Measurements from ENCODE around the gene WDR82. TPM values are rescaled to one million over a fixed set of nuclear protein-coding genes. Genes with fewer than 3 reads are reported as not detected.

Gene WDR82
- total and polyA plus RNA-seq, 2 experiments from 2014 or later: 25.2 to 71.8 TPM

DNA sequence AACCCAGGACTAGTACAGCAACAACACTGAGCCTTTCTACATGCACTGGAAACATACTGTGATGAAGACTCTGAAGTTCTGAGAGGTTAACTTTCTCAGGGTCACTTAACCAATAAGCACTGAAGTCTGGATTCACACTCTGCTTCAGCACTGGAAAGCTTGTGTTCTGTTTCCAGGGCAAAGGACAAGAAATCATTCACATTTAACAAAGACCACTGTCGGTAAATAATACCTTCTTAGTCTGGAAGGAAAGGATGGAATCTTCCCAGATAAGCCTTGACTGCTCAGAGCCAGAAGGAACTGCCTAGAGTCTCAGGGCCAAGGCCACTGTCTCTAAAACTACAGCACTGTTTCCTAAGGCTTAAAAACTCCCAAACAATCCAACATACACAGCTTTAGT lies 4.9 kb upstream of the WDR82 start (continued):
- no peak for TF ChIP-seq REST (IDR thresholded peaks at IDR 0.05; ENCODE audit: unreplicated experiment)
- no peak for TF ChIP-seq POLR2AphosphoS5 (IDR thresholded peaks at IDR 0.05; ENCODE audit: low read depth)

GRCh38 chr3:52281981-52282801 lies 3.7 kb upstream of the WDR82 start:
- ATAC-seq: no peak
- no peak overlapping the region for H2AFZ ChIP-seq
- Mint-ChIP-seq H3K4me1 (peaks cover 8% of the 10 kb centered on the region), H3K36me3 (ENCODE audit: low read depth) (peaks cover 8% of the 10 kb centered on the region; the same call in 2 of the 3 replicates), H3K4me3 (no peak overlapping the region), H3K9me3 (no peaks in the 10 kb centered on the region; the same call in 2 of the 3 replicates), H3K27ac (no peak overlapping the region), H3K27me3 (ENCODE audit: insufficient read depth, low read depth, poor library complexity) (peaks cover 18% of the 10 kb centered on the region)
- peaks cover 13% of the 10 kb centered on the region; the same call in 1 of the 2 replicates for H3K4me1 ChIP-seq (ENCODE audit: insufficient read depth)
- H3K27me3 ChIP-seq (ENCODE audit: insufficient read depth): no peaks in the 10 kb centered on the region
- no peak for DNase-seq (ENCODE audit: low spot score)
- no peaks in the 10 kb centered on the region for H3K9me2 ChIP-seq (ENCODE audit: insufficient read depth)
- no peak for TF ChIP-seq CREB1 (CRISPR knock-in tag; IDR thresholded peaks at IDR 0.05; ENCODE audit: low read depth)
- no peak overlapping the region for H3K27ac ChIP-seq (ENCODE audit: low read depth)
- H3K36me3 ChIP-seq (ENCODE audit: insufficient read depth): no peaks in the 10 kb centered on the region
- H4K20me1 ChIP-seq (replicated peaks; ENCODE audit: insufficient read depth): peaks cover 6% of the 10 kb centered on the region; the same call in 1 of the 2 replicates
- H3F3A ChIP-seq (replicated peaks; ENCODE audit: low read depth): peaks cover 12% of the 10 kb centered on the region
- H3K79me2 ChIP-seq (replicated peaks; ENCODE audit: insufficient read depth): peaks cover 16% of the 10 kb centered on the region
- H3K4me2 ChIP-seq: no peak overlapping the region
- no peak overlapping the region for H3K4me3 ChIP-seq

DNA sequence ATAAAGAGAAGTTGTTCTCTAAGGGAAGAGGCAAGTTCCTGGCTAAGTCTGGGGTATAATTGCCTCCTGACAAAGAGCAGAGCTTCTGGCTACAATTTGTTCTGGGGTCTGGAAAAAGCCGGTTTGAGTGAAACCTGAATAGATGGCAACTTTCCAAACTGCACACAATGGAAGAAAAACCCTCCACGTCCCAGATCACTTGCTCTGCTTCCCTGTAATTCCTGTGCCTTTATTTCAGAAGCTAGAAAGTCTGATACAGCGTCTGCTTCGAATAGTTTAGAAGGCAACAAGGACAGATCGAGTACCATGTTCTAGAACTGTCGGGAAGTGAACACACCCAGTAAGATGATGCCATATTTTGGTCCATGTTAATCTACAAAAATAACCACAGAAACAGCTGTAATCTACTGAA lies 1.6 kb upstream of the WDR82 start:
- Mint-ChIP-seq H3K4me3 (no peak overlapping the region), H3K36me3 (ENCODE audit: low read depth) (peaks cover 11% of the 10 kb centered on the region), H3K4me1 (peaks cover 12% of the 10 kb centered on the region; the same call in 2 of the 3 replicates), H3K9me3 (no peaks in the 10 kb centered on the region; the same call in 2 of the 3 replicates), H3K27me3 (ENCODE audit: insufficient read depth, low read depth, poor library complexity) (peaks cover 15% of the 10 kb centered on the region), H3K27ac (no peak overlapping the region)
- DNase-seq (ENCODE audit: low spot score) (no peak), ATAC-seq (no peak)
- Histone ChIP-seq H3K79me2 (replicated peaks; ENCODE audit: insufficient read depth) (peaks cover 31% of the 10 kb centered on the region), H4K20me1 (replicated peaks; ENCODE audit: insufficient read depth) (peaks cover 26% of the 10 kb centered on the region), H3F3A (replicated peaks; ENCODE audit: low read depth) (peaks cover 9% of the 10 kb centered on the region; the same call in 1 of the 2 replicates), H2AFZ (no peak overlapping the region), H3K4me3 (no peak overlapping the region), H3K36me3 (ENCODE audit: insufficient read depth) (no peaks in the 10 kb centered on the region), H3K27me3 (ENCODE audit: insufficient read depth) (no peaks in the 10 kb centered on the region), H3K4me2 (no peak overlapping the region), H3K27ac (ENCODE audit: low read depth) (peak overlapping the region; percentile 40), H3K9me2 (ENCODE audit: insufficient read depth) (no peaks in the 10 kb centered on the region), H3K4me1 (ENCODE audit: insufficient read depth) (peaks cover 21% of the 10 kb centered on the region)
- TF ChIP-seq CREB1 (CRISPR knock-in tag; IDR thresholded peaks at IDR 0.05; ENCODE audit: low read depth) (no peak), EZH2phosphoT487 (IDR thresholded peaks at IDR 0.05; ENCODE audit: unreplicated experiment) (no peak), POLR2AphosphoS5 (IDR thresholded peaks at IDR 0.05; ENCODE audit: low read depth) (no peak), REST (IDR thresholded peaks at IDR 0.05; ENCODE audit: unreplicated experiment) (no peak), EZH2 (IDR thresholded peaks at IDR 0.05; ENCODE audit: low read depth, unreplicated experiment) (no peak), STAT1 (IDR thresholded peaks at IDR 0.05; ENCODE audit: unreplicated experiment) (no peak), ZNF331 (CRISPR knock-in tag; IDR thresholded peaks at IDR 0.05; ENCODE audit: low read depth) (no peak), ZNF114 (CRISPR knock-in tag; IDR thresholded peaks at IDR 0.05) (no peak), NANOG (IDR thresholded peaks at IDR 0.05; ENCODE audit: borderline replicate concordance) (no peak)
- TF ChIP-seq, protein P1, sequence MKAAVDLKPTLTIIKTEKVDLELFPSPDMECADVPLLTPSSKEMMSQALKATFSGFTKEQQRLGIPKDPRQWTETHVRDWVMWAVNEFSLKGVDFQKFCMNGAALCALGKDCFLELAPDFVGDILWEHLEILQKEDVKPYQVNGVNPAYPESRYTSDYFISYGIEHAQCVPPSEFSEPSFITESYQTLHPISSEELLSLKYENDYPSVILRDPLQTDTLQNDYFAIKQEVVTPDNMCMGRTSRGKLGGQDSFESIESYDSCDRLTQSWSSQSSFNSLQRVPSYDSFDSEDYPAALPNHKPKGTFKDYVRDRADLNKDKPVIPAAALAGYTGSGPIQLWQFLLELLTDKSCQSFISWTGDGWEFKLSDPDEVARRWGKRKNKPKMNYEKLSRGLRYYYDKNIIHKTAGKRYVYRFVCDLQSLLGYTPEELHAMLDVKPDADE (IDR thresholded peaks at IDR 0.05): no peak

Measured in GM23338 (cell line).